Stimulated activated CD8-positive, alpha-beta memory T cell treated with anti-CD3 and anti-CD28 coated beads, Interleukin-2, amount 100 ng/mL, for 1 hour (primary cell): ENCODE measurements around the gene FBRSL1.
"Not testable (repeated sequence)": the region's sequence is repeated elsewhere in the genome, so short reads cannot be mapped to it uniquely, and the experiment has no call there.

Experiments
- DNase-seq, 2 donors: peaks; one replicate each; pipeline ENCODE4 v3.0.0-alpha.2; 2020; ENCODE audit warnings: low read depth in 2 of 2

The FBRSL1 gene

GRCh38 chr12:132525011-132525832 is 35.3 kb downstream of the FBRSL1 start:
- DNase-seq, result no peak

- no peak for DNase-seq
Observed at GRCh38 chr12:132525833-132526455, 36.0 kb downstream of the FBRSL1 start.

- DNase-seq, result no peak
Observed at GRCh38 chr12:132527186-132527882, 37.4 kb downstream of the FBRSL1 start.

- DNase-seq, result no peak
Observed at GRCh38 chr12:132527883-132528264, 37.9 kb downstream of the FBRSL1 start.

GRCh38 chr12:132528564-132529106 is 38.7 kb downstream of the FBRSL1 start:
- DNase-seq, result no peak

GRCh38 chr12:132529156-132529839 is 39.3 kb downstream of the FBRSL1 start:
- no peak for DNase-seq

GRCh38 chr12:132529906-132530305 is 40.0 kb downstream of the FBRSL1 start:
- no peak for DNase-seq

- no peak for DNase-seq
Observed at GRCh38 chr12:132530447-132530846, 40.5 kb downstream of the FBRSL1 start.

- DNase-seq, result no peak
Observed at GRCh38 chr12:132530851-132531250, 40.9 kb downstream of the FBRSL1 start.

GRCh38 chr12:132532711-132533583 is 43.0 kb downstream of the FBRSL1 start:
- not testable (repeated sequence) for DNase-seq

- no peak for DNase-seq
Observed at GRCh38 chr12:132533584-132533958, 43.6 kb downstream of the FBRSL1 start.

- no peak for DNase-seq
Observed at GRCh38 chr12:132534076-132534475, 44.1 kb downstream of the FBRSL1 start.

- DNase-seq, result no peak
Observed at GRCh38 chr12:132535019-132535418, 45.1 kb downstream of the FBRSL1 start.

- DNase-seq, result no peak
Observed at GRCh38 chr12:132536102-132536876, 46.3 kb downstream of the FBRSL1 start.

GRCh38 chr12:132537049-132537448 is 47.1 kb downstream of the FBRSL1 start:
- DNase-seq, result no peak

- no peak for DNase-seq
Observed at GRCh38 chr12:132537836-132538662, 48.1 kb downstream of the FBRSL1 start.

- DNase-seq, result no peak
Observed at GRCh38 chr12:132538663-132538990, 48.7 kb downstream of the FBRSL1 start.

- no peak for DNase-seq
Observed at GRCh38 chr12:132539016-132539773, 49.2 kb downstream of the FBRSL1 start.

- no peak for DNase-seq
Observed at GRCh38 chr12:132540436-132540835, 50.5 kb downstream of the FBRSL1 start.
